A549 (cell line): ENCODE results near the gene OSBPL8. TPM values are rescaled to one million over a fixed set of nuclear protein-coding genes. Genes with fewer than 3 reads are reported as not detected.

Experiments used
- ATAC-seq, 2 experiments: fragments of 200-7000 bp in 1 of 2; fragments of >200 bp in 1 of 2; cut with Nextera tagmentation in 1 of 2; cut with Tn5 transposase in 1 of 2; 3 replicates each; pipeline versions ENCODE4 v1.8.0 to v1.9.1; 2018 to 2020; ENCODE audit warnings: mild to moderate bottlenecking in 1 of 2, moderate library complexity in 1 of 2
- CTCF ChIA-PET: fragments of 300-600 bp; sonication (Branson Sonifier 250); formaldehyde crosslinking; extraction: SDS; loops from one replicate; lab custom pipeline; 2021; ENCODE audit warnings: antibody characterized with exemption, inconsistent platforms; lab: Yijun Ruan, JAX
- POLR2A ChIA-PET: fragments of 350-600 bp; formaldehyde crosslinking; extraction: SDS; loops from one replicate; lab custom pipeline; 2021; ENCODE audit warnings: antibody characterized with exemption, inconsistent platforms; lab: Yijun Ruan, JAX
- DNase-seq, 2 experiments: peaks; one replicate each; pipeline versions ENCODE4 v3.0.0 to v3.0.0-alpha.2; 2011 to 2016; ENCODE audit warnings: low read depth in 1 of 2, low spot score in 1 of 2
- FAIRE-seq: peaks from 2 replicates; lab custom pipeline; 2011; peaks lifted over from hg19 to GRCh38; lab: Jason Lieb, UNC
- H3K27ac ChIP-seq, 2 experiments: fragments of >200 bp; sonication (Bioruptor Twin); formaldehyde crosslinking; 3 replicates each; pipeline ENCODE4 v1.5.1; 2016 to 2017
- H3K4me1 ChIP-seq: fragments of >200 bp; sonication (Bioruptor Twin); formaldehyde crosslinking; 3 replicates; pipeline ENCODE4 v1.6.1; 2016
- H3K4me2 ChIP-seq: fragments of >200 bp; sonication (Bioruptor Twin); formaldehyde crosslinking; 3 replicates; pipeline ENCODE4 v1.6.1; 2016
- H3K4me3 ChIP-seq: fragments of >200 bp; sonication (Bioruptor Twin); formaldehyde crosslinking; 3 replicates; pipeline ENCODE4 v1.5.1; 2016
- H3K9me3 ChIP-seq: fragments of >200 bp; sonication (Bioruptor Twin); formaldehyde crosslinking; 3 replicates; pipeline ENCODE4 v1.6.1; 2016
- ATOH8 ChIP-seq: fragments of 250-450 bp; sonication (Bioruptor Pico); IDR thresholded peaks from 2 replicates; pipeline ENCODE4 v1.5.0; 2020; ENCODE audit warnings: low read depth, mild to moderate bottlenecking, moderate library complexity
- CBX2 ChIP-seq: fragments of 200-600 bp; sonication (generic); IDR thresholded peaks from 2 replicates; pipeline ENCODE4 v1.6.1; 2016; ENCODE audit warnings: low read depth, mild to moderate bottlenecking, borderline replicate concordance
- CHD2 ChIP-seq: fragments of 150-350 bp; IDR thresholded peaks from 2 replicates; pipeline ENCODE4 v1.6.1; 2014; ENCODE audit warnings: low read length; ENCODE audit not compliant: partially characterized antibody
- CHD4 ChIP-seq: fragments of 200-600 bp; sonication (generic); IDR thresholded peaks from 2 replicates; pipeline ENCODE4 v1.6.1; 2016; ENCODE audit warnings: antibody characterized with exemption, mild to moderate bottlenecking, borderline replicate concordance
- EHF ChIP-seq: fragments of 250-450 bp; sonication (Bioruptor Pico); IDR thresholded peaks from 2 replicates; pipeline ENCODE4 v1.5.0; 2020; ENCODE audit warnings: mild to moderate bottlenecking
- EHMT2 ChIP-seq: fragments of 200-600 bp; sonication (generic); IDR thresholded peaks from 2 replicates; pipeline ENCODE4 v1.6.1; 2016; ENCODE audit warnings: antibody characterized with exemption, low read depth, mild to moderate bottlenecking, moderate library complexity
- HDAC2 ChIP-seq: fragments of 200-600 bp; sonication (generic); IDR thresholded peaks from 2 replicates; pipeline ENCODE4 v1.6.1; 2016
- HES2 ChIP-seq: fragments of >200 bp; sonication (Bioruptor Twin); formaldehyde crosslinking; IDR thresholded peaks from 2 replicates; pipeline ENCODE4 v1.6.1; 2016
- HMGXB4 ChIP-seq: fragments of 250-450 bp; sonication (Bioruptor Pico); IDR thresholded peaks from 2 replicates; pipeline ENCODE4 v1.5.0; 2021; ENCODE audit warnings: mild to moderate bottlenecking, moderate library complexity, borderline replicate concordance
- HOXB5 ChIP-seq: fragments of 250-450 bp; sonication (Bioruptor Pico); IDR thresholded peaks from 2 replicates; pipeline ENCODE4 v1.5.0; 2020; ENCODE audit warnings: mild to moderate bottlenecking, moderate library complexity
- JUN ChIP-seq, 2 experiments: fragments of >200 bp; sonication (Bioruptor Twin); formaldehyde crosslinking; IDR thresholded peaks; 2 replicates in 1 of 2; 3 replicates in 1 of 2; pipeline ENCODE4 v1.6.1; 2016 to 2017
- MAFK ChIP-seq: fragments of 450-650 bp; IDR thresholded peaks from 2 replicates; pipeline ENCODE4 v1.6.1; 2014; ENCODE audit not compliant: partially characterized antibody
- POLR2AphosphoS2 ChIP-seq: conservative IDR thresholded peaks from 2 replicates; pipeline ENCODE4 v1.6.1; 2012; ENCODE audit warnings: low read length, improper control_type of control experiment, inconsistent platforms
- REST ChIP-seq: fragments of 200-600 bp; sonication (generic); IDR thresholded peaks from 2 replicates; pipeline ENCODE4 v1.6.1; 2016; ENCODE audit warnings: antibody characterized with exemption, mild to moderate bottlenecking, moderate library complexity
- RFX5 ChIP-seq: fragments of 450-650 bp; IDR thresholded peaks from 2 replicates; pipeline ENCODE4 v1.7.1; 2014; ENCODE audit warnings: antibody characterized with exemption, mild to moderate bottlenecking, moderate library complexity
- RNF2 ChIP-seq: fragments of 200-600 bp; sonication (generic); IDR thresholded peaks from 2 replicates; pipeline ENCODE4 v1.6.1; 2016; ENCODE audit warnings: low read depth, mild to moderate bottlenecking, antibody characterized with exemption, moderate library complexity, borderline replicate concordance
- TP53 ChIP-seq: fragments of 250-450 bp; sonication (Bioruptor Pico); IDR thresholded peaks from 2 replicates; pipeline ENCODE4 v1.5.0; 2021; ENCODE audit warnings: mild to moderate bottlenecking, moderate library complexity
- WGBS: methylation state at CpG from one replicate; pipeline ENCODE4 v1.1.6; 2017; ENCODE audit errors: missing lambda C conversion rate; 5-methylcytosine and 5-hydroxymethylcytosine counted together
- polyA plus RNA-seq, 4 experiments: library from polyadenylated mRNA; depleted of rRNA in 3 of 4; stranded (reverse); fragments of >200 nt; fragmentation: RNase III in 1 of 4; extraction: RNeasy Plus Mini Kit Qiagen cat#74134 plus additional on column Dnase treatment in 1 of 4; gene quantifications; 2 replicates in 3 of 4; 3 replicates in 1 of 4; pipeline ENCODE4 v1.2.3, GENCODE V29; 2011 to 2017

Gene OSBPL8
- polyA plus RNA-seq, 2 of the 4 experiments (the other 2 are of a cell fraction) = 15.4 to 43.2 TPM

- no peak for ATAC-seq
- 85% methylated on average over 1 of the region's 1 CpG for WGBS
- no peak for FAIRE-seq
- TF ChIP-seq REST (no peak), RNF2 (no peak), MAFK (no peak)
- Histone ChIP-seq H3K27ac (no peak overlapping the region), H3K4me2 (no peak overlapping the region), H3K9me3 (no peaks in the 10 kb centered on the region), H3K4me3 (no peak overlapping the region), H3K4me1 (peaks cover 11% of the 10 kb centered on the region; the same call in 2 of the 3 replicates)
- ChIA-PET CTCF (interaction anchor here (1.3 kb wide), 1 partner anchor 10 kb away, joined by 5 read pairs; no protein-coding TSS in a partner anchor), POLR2A (interaction anchor here (1.6 kb wide), 1 partner anchor 96 kb away, joined by 3 read pairs; the partner anchor contains the start of gene BBS10)
- no peak for DNase-seq
These were observed 115.1 kb downstream of the OSBPL8 start for GRCh38 chr12:76444408-76444984.

- FAIRE-seq (no peak), DNase-seq (no peak), ATAC-seq (no peak)
- H3K4me2 ChIP-seq = no peak overlapping the region
- no peak for TF ChIP-seq HOXB5
- TF ChIP-seq RFX5 = no peak
- TF ChIP-seq HDAC2 = no peak
- no peak for TF ChIP-seq CBX2
- no peak for TF ChIP-seq EHMT2
- no peak for TF ChIP-seq TP53 (CRISPR knock-in tag)
- TF ChIP-seq CHD2 = no peak
- no peak for TF ChIP-seq CHD4
- no peak for TF ChIP-seq ATOH8 (CRISPR knock-in tag)
- TF ChIP-seq POLR2AphosphoS2 = no peak
- TF ChIP-seq HES2 = no peak
- TF ChIP-seq JUN (IDR thresholded peaks at IDR 0.05) = no peak
- TF ChIP-seq HMGXB4 (CRISPR knock-in tag) = no peak
- TF ChIP-seq EHF (CRISPR knock-in tag) = no peak
- no peaks in the 10 kb centered on the region for H3K9me3 ChIP-seq
- POLR2A ChIA-PET = no interaction called here
- CTCF ChIA-PET = interaction anchor here (0.6 to 1.9 kb wide), 2 partner anchors 15 to 1236 kb away, joined by 3 read pairs; no protein-coding TSS in a partner anchor
- 87% methylated on average over 3 of the region's 3 CpGs for WGBS
- no peak overlapping the region for H3K4me3 ChIP-seq
- no peak overlapping the region for H3K27ac ChIP-seq
- peaks cover 6% of the 10 kb centered on the region; the same call in 1 of the 3 replicates for H3K4me1 ChIP-seq
These were observed 118.6 kb downstream of the OSBPL8 start for GRCh38 chr12:76441016-76441415.
